Fibroblast of lung (primary cell): ENCODE results near the gene TENT4A.

Experiments
- CTCF ChIP-seq, 2 donors: IDR thresholded peaks in 1 of 2; conservative IDR thresholded peaks in 1 of 2; 1 replicate in 1 of 2; 2 replicates in 1 of 2; pipeline ENCODE4 v1.5.1; 2011 to 2012; ENCODE audit warnings: low read length in 2 of 2, control low read depth in 1 of 2, inconsistent platforms in 1 of 2, low read depth in 1 of 2, mild to moderate bottlenecking in 1 of 2
- EZH2 ChIP-seq: IDR thresholded peaks from 2 replicates; pipeline ENCODE4 v1.5.1; 2012; ENCODE audit warnings: low read length, control low read depth, mild to moderate bottlenecking; ENCODE audit errors: missing control alignments

- no peak for TF ChIP-seq CTCF (conservative IDR thresholded peaks at IDR 0.05 in 1 of 2, IDR thresholded peaks at IDR 0.05 in 1 of 2; ENCODE audit: low read depth in 1 of 2, low read length in 2 of 2)
- TF ChIP-seq EZH2, result no peak
Observed at GRCh38 chr5:6718161-6718681, 5.0 kb downstream of the TENT4A start.
